NCI-H2029 treated with DMSO at 0.1 percent for 48 hours (cell line): ENCODE data around the gene OR13J1.
A peak's percentile ranks its signal among the peaks of the same experiment; 100 is the strongest.

Experiments used
- DNase-seq: peaks from one replicate; lab custom pipeline; 2025; lab: John Stamatoyannopoulos, UW

OR13J1 gene

DNA sequence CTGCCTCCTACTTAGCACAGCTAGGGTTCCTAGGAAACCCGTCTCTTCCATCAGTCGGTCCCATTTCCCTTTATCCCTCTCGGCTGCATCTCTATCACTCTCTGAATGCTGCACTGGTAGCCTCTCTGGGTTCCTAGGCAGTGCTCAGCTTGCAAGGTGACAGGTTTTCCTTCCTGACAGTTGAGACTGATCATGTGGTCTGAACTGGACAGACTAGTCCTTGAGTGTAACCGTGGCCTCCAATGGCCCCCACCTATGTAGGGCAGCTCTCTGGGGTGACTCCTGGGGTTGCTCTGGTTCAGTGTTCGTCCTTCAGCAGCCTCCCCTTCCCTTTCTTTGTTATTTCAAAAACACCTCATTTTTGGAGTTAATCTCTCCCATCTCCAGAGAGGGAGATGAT is 37.4 kb downstream of the OR13J1 start:
- no peak for DNase-seq

- no peak for DNase-seq
Observed at GRCh38 chr9:35831040-35831439, 39.2 kb downstream of the OR13J1 start.

- DNase-seq: no peak
Observed at GRCh38 chr9:35829764-35830096, 40.5 kb downstream of the OR13J1 start.

DNA sequence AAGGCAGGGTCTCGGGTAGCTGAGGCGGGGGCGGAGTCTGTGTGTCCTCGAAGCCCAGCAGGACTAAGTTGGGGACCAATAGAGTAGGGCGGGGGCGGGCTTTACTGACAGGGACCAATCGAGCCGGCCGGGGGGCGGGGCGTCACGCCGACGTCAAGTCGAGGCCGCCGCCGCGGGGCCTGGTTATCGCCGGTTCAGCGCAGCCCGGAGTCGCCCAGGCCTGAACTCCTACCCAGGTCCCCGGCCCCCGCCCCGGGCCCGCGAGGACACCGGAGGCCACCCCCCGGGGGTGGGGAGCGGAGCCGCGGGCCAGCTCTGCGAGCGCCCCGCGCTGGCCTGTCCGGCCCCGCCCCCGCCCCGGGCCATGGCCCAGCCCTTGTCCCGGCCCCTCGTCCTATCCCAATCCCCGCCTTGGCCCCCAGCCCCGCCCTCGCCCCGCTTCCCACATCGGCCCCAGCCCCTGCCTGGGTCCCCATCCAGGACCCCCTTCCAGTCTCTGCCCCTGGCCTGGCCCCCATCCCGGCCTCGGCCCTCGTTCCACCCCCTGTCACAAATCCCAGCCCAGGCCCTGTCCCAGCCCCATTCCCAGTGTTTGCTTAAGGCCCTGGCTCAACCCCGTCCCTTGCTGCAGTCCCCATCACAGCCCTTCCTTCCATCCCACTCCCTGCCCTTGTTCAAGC is 41.0 kb downstream of the OR13J1 start, which contains the start of gene TMEM8B:
Gene TMEM8B, plus strand, starts transcription at position 145 of the 680 bp plus-strand sequence. Its CDS starts 220 bp downstream, at position 365.
- peak; percentile 36 for DNase-seq

DNA sequence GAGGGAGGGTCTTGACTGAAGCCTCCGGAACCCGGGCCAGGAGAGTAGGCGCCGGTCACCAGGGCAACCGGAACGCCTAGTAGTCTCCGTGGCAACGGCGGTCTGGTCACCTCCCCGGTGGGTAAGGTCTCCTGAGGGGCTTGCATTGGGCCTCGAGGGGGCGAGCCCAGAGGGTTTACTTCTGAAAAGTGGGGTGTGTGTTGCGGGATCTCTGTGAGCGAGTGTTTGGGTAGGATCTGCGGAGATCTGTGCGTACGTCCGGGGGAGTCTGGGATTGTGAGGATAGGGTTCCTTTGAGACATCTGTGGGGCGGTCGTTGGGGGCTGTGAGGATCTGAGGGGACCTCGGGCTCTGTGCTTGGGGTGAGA is 41.5 kb downstream of the OR13J1 start, which contains the start of gene FAM221B:
Gene FAM221B, minus strand, starts transcription at position 17 of the 368 bp plus-strand sequence. CDS start 2,571 bp downstream, outside the sequence.
- no peak for DNase-seq

- no peak for DNase-seq
Observed at GRCh38 chr9:35827486-35827885, 42.7 kb downstream of the OR13J1 start.

GRCh38 chr9:35826071-35826701 is 44.0 kb downstream of the OR13J1 start:
- peak; percentile 44 for DNase-seq

DNA sequence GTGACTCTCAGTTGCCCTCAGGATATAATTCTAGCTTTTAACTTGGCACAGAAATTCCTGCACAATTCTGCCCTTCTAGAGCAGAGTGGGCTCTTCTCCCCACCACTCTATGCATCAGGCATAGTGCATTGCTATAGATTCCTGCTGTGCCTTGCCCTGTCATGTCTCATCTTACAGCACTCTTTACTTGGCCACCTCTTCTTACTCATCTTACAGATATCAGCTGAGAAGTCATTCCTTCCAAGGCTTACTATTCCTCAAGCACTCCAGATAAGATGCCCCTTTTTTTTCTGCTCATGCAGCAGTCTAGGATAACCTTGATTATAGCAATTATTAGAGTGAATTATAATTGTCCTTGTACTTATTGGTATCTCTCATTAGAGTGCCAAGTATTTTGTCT is 47.3 kb downstream of the OR13J1 start:
- no peak for DNase-seq

DNA sequence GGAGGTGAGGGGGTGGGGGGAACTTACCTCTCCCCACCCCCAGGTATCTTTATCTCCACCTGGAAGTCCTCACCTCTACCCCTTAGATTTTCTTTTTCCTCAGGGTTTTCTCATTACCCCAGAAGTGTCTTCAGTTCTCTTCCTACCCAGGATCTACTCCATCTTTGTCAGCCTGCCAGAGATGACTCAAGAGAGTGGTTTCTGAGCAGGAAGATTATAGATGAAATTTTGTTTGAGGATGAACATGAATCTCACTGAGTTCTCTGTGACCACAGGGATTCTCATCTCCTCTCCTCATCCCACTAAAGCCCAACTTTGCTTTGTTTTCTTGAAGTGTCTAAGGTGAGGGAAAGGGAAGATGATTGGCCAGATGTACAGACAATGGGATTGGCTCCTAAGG is 50.1 kb downstream of the OR13J1 start:
- no peak for DNase-seq
